IPS DF 6.9 (cell line): ENCODE results near the gene SCAMP2.

Source experiments
- DNase-seq: peaks from one replicate; pipeline ENCODE4 v3.0.0-alpha.2; 2013; ENCODE audit warnings: low read depth, low spot score
- H3K27ac ChIP-seq: one replicate; pipeline ENCODE4 v1.5.1; 2013; ENCODE audit warnings: low read length, control low read depth
- H3K27me3 ChIP-seq: 2 replicates; pipeline ENCODE4 v1.6.1; 2013; ENCODE audit warnings: mild to moderate bottlenecking, low read length; ENCODE audit not compliant: control insufficient read depth, insufficient read depth
- H3K36me3 ChIP-seq: 2 replicates; pipeline ENCODE4 v1.6.1; 2013; ENCODE audit warnings: low read length; ENCODE audit not compliant: control insufficient read depth, insufficient read depth
- H3K4me1 ChIP-seq: 2 replicates; pipeline ENCODE4 v1.6.1; 2013; ENCODE audit warnings: low read length; ENCODE audit not compliant: control insufficient read depth, insufficient read depth
- H3K4me3 ChIP-seq: 2 replicates; pipeline ENCODE4 v1.5.1; 2013; ENCODE audit warnings: mild to moderate bottlenecking, low read length
- H3K9me3 ChIP-seq: 2 replicates; pipeline ENCODE4 v1.6.1; 2013; ENCODE audit warnings: low read length, inconsistent platforms; ENCODE audit not compliant: control insufficient read depth, insufficient read depth
- WGBS: extraction: QIAGEN DNeasy Blood & Tissue Kit; methylation state at CpG from one replicate; pipeline ENCODE4 v1.1.7; 2013; ENCODE audit warnings: mixed read lengths, missing lambda C conversion rate; ENCODE audit not compliant: insufficient read length, insufficient coverage; 5-methylcytosine and 5-hydroxymethylcytosine counted together

The SCAMP2 gene

GRCh38 chr15:74878273-74878672 is 5.1 kb upstream of the SCAMP2 start:
- Histone ChIP-seq H3K36me3 (peaks cover 2% of the 10 kb centered on the region; the same call in 1 of the 2 replicates), H3K27ac (no peak overlapping the region), H3K9me3 (peaks cover 2% of the 10 kb centered on the region), H3K4me1 (no peaks in the 10 kb centered on the region), H3K27me3 (no peaks in the 10 kb centered on the region), H3K4me3 (no peak overlapping the region)
- DNase-seq, result no peak
- no CpG with 5 or more reads among the region's 4 CpGs for WGBS

- Histone ChIP-seq H3K4me1 (no peaks in the 10 kb centered on the region), H3K36me3 (no peaks in the 10 kb centered on the region), H3K27me3 (no peaks in the 10 kb centered on the region), H3K4me3 (peak overlapping the region; percentile 18; the same call in 1 of the 2 replicates), H3K9me3 (no peaks in the 10 kb centered on the region), H3K27ac (no peak overlapping the region)
- WGBS, result no CpG with 5 or more reads among the region's 16 CpGs
- DNase-seq, result no peak
Measured at GRCh38 chr15:74873756-74874424, 725 bp upstream of the SCAMP2 start.

GRCh38 chr15:74872702-74873035 is 496 bp downstream of the SCAMP2 start:
- peak; percentile 87 for DNase-seq
- Histone ChIP-seq H3K36me3 (no peaks in the 10 kb centered on the region; the same call in 1 of the 2 replicates), H3K4me1 (no peaks in the 10 kb centered on the region), H3K4me3 (peak overlapping the region; percentile 87; the same call in 1 of the 2 replicates), H3K27ac (no peak overlapping the region), H3K9me3 (no peaks in the 10 kb centered on the region), H3K27me3 (no peaks in the 10 kb centered on the region)
- no CpG with 5 or more reads among the region's 11 CpGs for WGBS

- no peaks in the 10 kb centered on the region for H3K27me3 ChIP-seq
- H3K4me3 ChIP-seq, result no peak overlapping the region
- WGBS, result no CpG with 5 or more reads among the region's 6 CpGs
- DNase-seq, result no peak
- no peak overlapping the region for H3K27ac ChIP-seq
- H3K9me3 ChIP-seq, result no peaks in the 10 kb centered on the region
- no peaks in the 10 kb centered on the region; the same call in 1 of the 2 replicates for H3K36me3 ChIP-seq
- no peaks in the 10 kb centered on the region for H3K4me1 ChIP-seq
Measured at GRCh38 chr15:74870436-74871215, 2.5 kb downstream of the SCAMP2 start.

- Histone ChIP-seq H3K27ac (no peak overlapping the region), H3K4me1 (no peaks in the 10 kb centered on the region), H3K27me3 (no peaks in the 10 kb centered on the region), H3K9me3 (no peaks in the 10 kb centered on the region), H3K4me3 (no peak overlapping the region), H3K36me3 (no peaks in the 10 kb centered on the region; the same call in 1 of the 2 replicates)
- no peak for DNase-seq
- no CpG with 5 or more reads among the region's 6 CpGs for WGBS
Measured at GRCh38 chr15:74869726-74870407, 3.3 kb downstream of the SCAMP2 start.

GRCh38 chr15:74869372-74869725 is 3.8 kb downstream of the SCAMP2 start:
- Histone ChIP-seq H3K27me3 (no peaks in the 10 kb centered on the region), H3K36me3 (no peaks in the 10 kb centered on the region; the same call in 1 of the 2 replicates), H3K4me1 (no peaks in the 10 kb centered on the region), H3K4me3 (no peak overlapping the region), H3K9me3 (no peaks in the 10 kb centered on the region), H3K27ac (no peak overlapping the region)
- DNase-seq, result no peak

GRCh38 chr15:74868059-74868458 is 5.1 kb downstream of the SCAMP2 start:
- Histone ChIP-seq H3K4me1 (no peaks in the 10 kb centered on the region), H3K9me3 (no peaks in the 10 kb centered on the region), H3K36me3 (no peaks in the 10 kb centered on the region; the same call in 1 of the 2 replicates), H3K27ac (no peak overlapping the region), H3K27me3 (no peaks in the 10 kb centered on the region), H3K4me3 (no peak overlapping the region)
- no CpG with 5 or more reads among the region's 6 CpGs for WGBS
- DNase-seq, result no peak

- Histone ChIP-seq H3K27ac (no peak overlapping the region), H3K4me3 (no peak overlapping the region), H3K27me3 (no peaks in the 10 kb centered on the region), H3K9me3 (no peaks in the 10 kb centered on the region), H3K36me3 (no peaks in the 10 kb centered on the region; the same call in 1 of the 2 replicates), H3K4me1 (no peaks in the 10 kb centered on the region)
- no CpG with 5 or more reads among the region's 1 CpG for WGBS
- DNase-seq, result no peak
Measured at GRCh38 chr15:74867466-74868038, 5.6 kb downstream of the SCAMP2 start.

- WGBS, result no CpG with 5 or more reads among the region's 6 CpGs
- H3K27me3 ChIP-seq, result no peaks in the 10 kb centered on the region
- DNase-seq, result no peak
Measured at GRCh38 chr15:74866090-74866489, 7.1 kb downstream of the SCAMP2 start.

GRCh38 chr15:74865316-74865715 is 7.8 kb downstream of the SCAMP2 start:
- no peak for DNase-seq
- WGBS, result no CpG with 5 or more reads among the region's 2 CpGs
- H3K27ac ChIP-seq, result no peak overlapping the region
- no peaks in the 10 kb centered on the region for H3K9me3 ChIP-seq
- no peaks in the 10 kb centered on the region for H3K27me3 ChIP-seq
- H3K36me3 ChIP-seq, result no peaks in the 10 kb centered on the region; the same call in 1 of the 2 replicates
- no peak overlapping the region for H3K4me3 ChIP-seq
- no peaks in the 10 kb centered on the region for H3K4me1 ChIP-seq

More at GRCh38 chr15:74866090-74866489, 7.1 kb downstream of the SCAMP2 start:
- H3K4me3 ChIP-seq, result no peak overlapping the region
- H3K9me3 ChIP-seq, result no peaks in the 10 kb centered on the region
- H3K4me1 ChIP-seq, result no peaks in the 10 kb centered on the region
- no peaks in the 10 kb centered on the region; the same call in 1 of the 2 replicates for H3K36me3 ChIP-seq
- no peak overlapping the region for H3K27ac ChIP-seq
